ENCODE results near the gene C1orf21. TPM values are rescaled to one million over a fixed set of nuclear protein-coding genes. Genes with fewer than 3 reads are reported as not detected.

Gene C1orf21
- polyA plus RNA-seq, 1 of the 3 experiments (the other 2 are of a cell fraction), result 4.8 TPM

DNA sequence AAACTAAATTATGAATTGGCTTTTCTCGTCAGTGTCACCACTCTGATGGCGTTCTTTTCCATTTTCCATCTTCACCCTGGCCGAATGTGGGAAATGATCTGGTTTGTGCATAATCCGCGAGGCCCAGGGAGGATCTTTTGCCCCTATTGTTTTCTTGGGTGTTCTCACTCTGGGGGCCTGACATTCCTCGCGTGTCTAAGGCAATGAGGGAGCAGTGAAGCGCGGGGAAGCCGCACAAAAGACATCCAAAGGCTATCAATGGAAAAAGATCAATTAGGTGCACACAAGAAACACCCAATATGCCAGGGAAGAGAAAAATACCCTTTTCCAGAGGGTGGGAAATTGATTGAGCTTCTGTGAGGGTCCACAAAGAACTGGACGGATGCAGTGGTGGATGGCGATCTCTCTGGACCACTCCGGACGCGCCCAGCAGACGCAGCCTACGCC, 941 bp upstream of the C1orf21 start:
- Histone ChIP-seq H3K9ac (peak overlapping the region; percentile 84), H3K4me1 (ENCODE audit: control insufficient read depth in 1 of 2, insufficient read depth in 2 of 2, low read depth in 1 of 2, low read length in 1 of 2) (peaks cover 12 to 17% of the 10 kb centered on the region in 2 experiments; a peak in 3 of 4 replicates), H2AFZ (ENCODE audit: low read depth) (peak overlapping the region; percentile 84), H3F3A (replicated peaks; ENCODE audit: insufficient read depth) (peaks cover 11% of the 10 kb centered on the region), H4K20me1 (ENCODE audit: insufficient read depth) (no peaks in the 10 kb centered on the region), H3K36me3 (replicated peaks in 1 of 2; ENCODE audit: control insufficient read depth in 1 of 2, insufficient read depth in 2 of 2, low read length in 1 of 2) (no peaks in the 10 kb centered on the region), H3K4me2 (peak overlapping the region; percentile 96), H3K9me2 (no peaks in the 10 kb centered on the region), H3K27ac (ENCODE audit: low read depth in 2 of 2, low read length in 1 of 2) (peak overlapping the region; percentile 7 to 74), H3K9me3 (no peaks in the 10 kb centered on the region), H3K79me2 (ENCODE audit: insufficient read depth) (peaks cover 28% of the 10 kb centered on the region), H3K27me3 (ENCODE audit: insufficient read depth) (no peaks in the 10 kb centered on the region), H3K4me3 (ENCODE audit: low read depth in 2 of 2, low read length in 1 of 2) (peak overlapping the region; percentile 90 to 93)
- 63% methylated on average over 16 of the region's 17 CpGs for WGBS (ENCODE audit: low lambda C conversion rate)
- TF ChIP-seq, protein P1, sequence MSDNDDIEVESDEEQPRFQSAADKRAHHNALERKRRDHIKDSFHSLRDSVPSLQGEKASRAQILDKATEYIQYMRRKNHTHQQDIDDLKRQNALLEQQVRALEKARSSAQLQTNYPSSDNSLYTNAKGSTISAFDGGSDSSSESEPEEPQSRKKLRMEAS (IDR thresholded peaks at IDR 0.05; ENCODE audit: low read depth), result no peak
- TF ChIP-seq POLR2AphosphoS5 (IDR thresholded peaks at IDR 0.05; ENCODE audit: low read depth, low read length) (no peak), EZH2phosphoT487 (IDR thresholded peaks at IDR 0.05; ENCODE audit: borderline replicate concordance, low read depth) (no peak), TCF12 (IDR thresholded peaks at IDR 0.05) (no peak), SIN3A (IDR thresholded peaks at IDR 0.05; ENCODE audit: borderline replicate concordance, low read depth, low read length) (no peak), GATA2 (CRISPR knock-in tag; IDR thresholded peaks at IDR 0.05) (no peak), NRF1 (IDR thresholded peaks at IDR 0.05; ENCODE audit: low read depth, low read length) (no peak)
- TF ChIP-seq, protein P2, sequence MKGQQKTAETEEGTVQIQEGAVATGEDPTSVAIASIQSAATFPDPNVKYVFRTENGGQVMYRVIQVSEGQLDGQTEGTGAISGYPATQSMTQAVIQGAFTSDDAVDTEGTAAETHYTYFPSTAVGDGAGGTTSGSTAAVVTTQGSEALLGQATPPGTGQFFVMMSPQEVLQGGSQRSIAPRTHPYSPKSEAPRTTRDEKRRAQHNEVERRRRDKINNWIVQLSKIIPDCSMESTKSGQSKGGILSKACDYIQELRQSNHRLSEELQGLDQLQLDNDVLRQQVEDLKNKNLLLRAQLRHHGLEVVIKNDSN (IDR thresholded peaks at IDR 0.05; ENCODE audit: borderline replicate concordance, low read depth), result no peak
- TF ChIP-seq, protein P3, sequence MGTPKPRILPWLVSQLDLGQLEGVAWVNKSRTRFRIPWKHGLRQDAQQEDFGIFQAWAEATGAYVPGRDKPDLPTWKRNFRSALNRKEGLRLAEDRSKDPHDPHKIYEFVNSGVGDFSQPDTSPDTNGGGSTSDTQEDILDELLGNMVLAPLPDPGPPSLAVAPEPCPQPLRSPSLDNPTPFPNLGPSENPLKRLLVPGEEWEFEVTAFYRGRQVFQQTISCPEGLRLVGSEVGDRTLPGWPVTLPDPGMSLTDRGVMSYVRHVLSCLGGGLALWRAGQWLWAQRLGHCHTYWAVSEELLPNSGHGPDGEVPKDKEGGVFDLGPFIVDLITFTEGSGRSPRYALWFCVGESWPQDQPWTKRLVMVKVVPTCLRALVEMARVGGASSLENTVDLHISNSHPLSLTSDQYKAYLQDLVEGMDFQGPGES (IDR thresholded peaks at IDR 0.05; ENCODE audit: low read depth, low read length), result no peak
- DNase-seq, result no peak
- ChIA-PET POLR2A (interaction anchor here (1.2 to 1.3 kb wide), 2 partner anchors 14 kb away, joined by 3 to 8 read pairs; no protein-coding TSS in a partner anchor), CTCF (interaction anchor here (1.5 kb wide), 1 partner anchor 306 kb away, joined by 4 read pairs; no protein-coding TSS in a partner anchor)

DNA sequence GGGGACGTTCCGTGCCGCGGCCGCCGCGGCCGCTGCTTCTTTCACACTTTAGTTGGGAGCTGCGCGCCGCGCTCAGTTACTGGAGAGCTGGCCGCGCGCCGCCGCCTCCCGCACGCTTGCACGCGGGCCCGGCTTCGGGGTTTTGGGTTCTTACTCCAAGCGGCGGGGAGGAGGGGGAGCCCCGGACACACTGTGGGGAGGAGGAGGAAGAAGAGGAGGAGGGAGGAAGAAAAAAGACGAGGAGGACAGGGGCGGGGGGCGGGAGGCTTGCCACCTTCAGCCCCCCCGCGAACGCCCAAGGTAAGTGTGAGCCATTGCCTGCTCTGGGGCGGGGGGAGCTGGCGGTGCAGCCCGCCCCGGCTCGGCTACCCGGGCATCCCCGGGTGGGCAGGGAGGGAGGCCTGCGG, 243 bp downstream of the C1orf21 start:
- Histone ChIP-seq H3K4me2 (peak overlapping the region; percentile 96), H3K9me2 (no peaks in the 10 kb centered on the region), H3K27me3 (ENCODE audit: insufficient read depth) (no peaks in the 10 kb centered on the region), H3F3A (replicated peaks; ENCODE audit: insufficient read depth) (peaks cover 11% of the 10 kb centered on the region), H3K27ac (ENCODE audit: low read depth in 2 of 2, low read length in 1 of 2) (peak overlapping the region; percentile 74 to 86; a peak in 3 of 4 replicates), H3K9me3 (no peaks in the 10 kb centered on the region), H2AFZ (ENCODE audit: low read depth) (peak overlapping the region; percentile 92), H3K36me3 (replicated peaks in 1 of 2; ENCODE audit: control insufficient read depth in 1 of 2, insufficient read depth in 2 of 2, low read length in 1 of 2) (no peaks in the 10 kb centered on the region), H3K9ac (peak overlapping the region; percentile 84), H3K79me2 (ENCODE audit: insufficient read depth) (peaks cover 39% of the 10 kb centered on the region), H3K4me3 (ENCODE audit: low read depth in 2 of 2, low read length in 1 of 2) (peak overlapping the region; percentile 90 to 93), H4K20me1 (ENCODE audit: insufficient read depth) (no peaks in the 10 kb centered on the region), H3K4me1 (ENCODE audit: control insufficient read depth in 1 of 2, insufficient read depth in 2 of 2, low read depth in 1 of 2, low read length in 1 of 2) (peaks cover 12 to 17% of the 10 kb centered on the region in 2 experiments; a peak in 3 of 4 replicates)
- 0% methylated on average over 24 of the region's 40 CpGs for WGBS (ENCODE audit: low lambda C conversion rate)
- no peak for DNase-seq
- ChIA-PET POLR2A (interaction anchor here (0.6 to 1.3 kb wide), 17 partner anchors 8 to 336 kb away, joined by 3 to 8 read pairs (median 4); partner anchors contain the start of gene TSEN15), CTCF (interaction anchor here (1.0 to 2.2 kb wide), 11 partner anchors 8 to 312 kb away, joined by 3 to 8 read pairs (median 5); no protein-coding TSS in a partner anchor)
- TF ChIP-seq, protein P4, sequence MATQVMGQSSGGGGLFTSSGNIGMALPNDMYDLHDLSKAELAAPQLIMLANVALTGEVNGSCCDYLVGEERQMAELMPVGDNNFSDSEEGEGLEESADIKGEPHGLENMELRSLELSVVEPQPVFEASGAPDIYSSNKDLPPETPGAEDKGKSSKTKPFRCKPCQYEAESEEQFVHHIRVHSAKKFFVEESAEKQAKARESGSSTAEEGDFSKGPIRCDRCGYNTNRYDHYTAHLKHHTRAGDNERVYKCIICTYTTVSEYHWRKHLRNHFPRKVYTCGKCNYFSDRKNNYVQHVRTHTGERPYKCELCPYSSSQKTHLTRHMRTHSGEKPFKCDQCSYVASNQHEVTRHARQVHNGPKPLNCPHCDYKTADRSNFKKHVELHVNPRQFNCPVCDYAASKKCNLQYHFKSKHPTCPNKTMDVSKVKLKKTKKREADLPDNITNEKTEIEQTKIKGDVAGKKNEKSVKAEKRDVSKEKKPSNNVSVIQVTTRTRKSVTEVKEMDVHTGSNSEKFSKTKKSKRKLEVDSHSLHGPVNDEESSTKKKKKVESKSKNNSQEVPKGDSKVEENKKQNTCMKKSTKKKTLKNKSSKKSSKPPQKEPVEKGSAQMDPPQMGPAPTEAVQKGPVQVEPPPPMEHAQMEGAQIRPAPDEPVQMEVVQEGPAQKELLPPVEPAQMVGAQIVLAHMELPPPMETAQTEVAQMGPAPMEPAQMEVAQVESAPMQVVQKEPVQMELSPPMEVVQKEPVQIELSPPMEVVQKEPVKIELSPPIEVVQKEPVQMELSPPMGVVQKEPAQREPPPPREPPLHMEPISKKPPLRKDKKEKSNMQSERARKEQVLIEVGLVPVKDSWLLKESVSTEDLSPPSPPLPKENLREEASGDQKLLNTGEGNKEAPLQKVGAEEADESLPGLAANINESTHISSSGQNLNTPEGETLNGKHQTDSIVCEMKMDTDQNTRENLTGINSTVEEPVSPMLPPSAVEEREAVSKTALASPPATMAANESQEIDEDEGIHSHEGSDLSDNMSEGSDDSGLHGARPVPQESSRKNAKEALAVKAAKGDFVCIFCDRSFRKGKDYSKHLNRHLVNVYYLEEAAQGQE (IDR thresholded peaks at IDR 0.05; ENCODE audit: low read depth, low read length), result 0 out of 2 replicates have a peak, but pooled peaks have one; percentile 9
- TF ChIP-seq NRF1 (IDR thresholded peaks at IDR 0.05; ENCODE audit: low read depth, low read length) (no peak), TAF1 (IDR thresholded peaks at IDR 0.05; ENCODE audit: borderline replicate concordance, low read depth, low read length) (peak; percentile 47; the same call in 1 of the 2 replicates), RXRA (IDR thresholded peaks at IDR 0.05; ENCODE audit: borderline replicate concordance, low read depth) (no peak), MEF2A (IDR thresholded peaks at IDR 0.05; ENCODE audit: borderline replicate concordance, low read depth) (no peak), RFX5 (IDR thresholded peaks at IDR 0.05; ENCODE audit: low read length) (no peak), NFIC (IDR thresholded peaks at IDR 0.05; ENCODE audit: borderline replicate concordance) (no peak), RAD21 (IDR thresholded peaks at IDR 0.05; ENCODE audit: low read length) (0 out of 2 replicates have a peak, but pooled peaks have one; percentile 29)
- TF ChIP-seq, protein P5, sequence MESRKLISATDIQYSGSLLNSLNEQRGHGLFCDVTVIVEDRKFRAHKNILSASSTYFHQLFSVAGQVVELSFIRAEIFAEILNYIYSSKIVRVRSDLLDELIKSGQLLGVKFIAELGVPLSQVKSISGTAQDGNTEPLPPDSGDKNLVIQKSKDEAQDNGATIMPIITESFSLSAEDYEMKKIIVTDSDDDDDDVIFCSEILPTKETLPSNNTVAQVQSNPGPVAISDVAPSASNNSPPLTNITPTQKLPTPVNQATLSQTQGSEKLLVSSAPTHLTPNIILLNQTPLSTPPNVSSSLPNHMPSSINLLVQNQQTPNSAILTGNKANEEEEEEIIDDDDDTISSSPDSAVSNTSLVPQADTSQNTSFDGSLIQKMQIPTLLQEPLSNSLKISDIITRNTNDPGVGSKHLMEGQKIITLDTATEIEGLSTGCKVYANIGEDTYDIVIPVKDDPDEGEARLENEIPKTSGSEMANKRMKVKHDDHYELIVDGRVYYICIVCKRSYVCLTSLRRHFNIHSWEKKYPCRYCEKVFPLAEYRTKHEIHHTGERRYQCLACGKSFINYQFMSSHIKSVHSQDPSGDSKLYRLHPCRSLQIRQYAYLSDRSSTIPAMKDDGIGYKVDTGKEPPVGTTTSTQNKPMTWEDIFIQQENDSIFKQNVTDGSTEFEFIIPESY (IDR thresholded peaks at IDR 0.05; ENCODE audit: borderline replicate concordance, low read depth), result no peak
- TF ChIP-seq, protein P6, sequence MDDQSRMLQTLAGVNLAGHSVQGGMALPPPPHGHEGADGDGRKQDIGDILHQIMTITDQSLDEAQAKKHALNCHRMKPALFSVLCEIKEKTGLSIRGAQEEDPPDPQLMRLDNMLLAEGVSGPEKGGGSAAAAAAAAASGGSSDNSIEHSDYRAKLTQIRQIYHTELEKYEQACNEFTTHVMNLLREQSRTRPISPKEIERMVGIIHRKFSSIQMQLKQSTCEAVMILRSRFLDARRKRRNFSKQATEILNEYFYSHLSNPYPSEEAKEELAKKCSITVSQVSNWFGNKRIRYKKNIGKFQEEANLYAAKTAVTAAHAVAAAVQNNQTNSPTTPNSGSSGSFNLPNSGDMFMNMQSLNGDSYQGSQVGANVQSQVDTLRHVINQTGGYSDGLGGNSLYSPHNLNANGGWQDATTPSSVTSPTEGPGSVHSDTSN (IDR thresholded peaks at IDR 0.05), result no peak

All from SK-N-SH (cell line).